GM19240 (cell line): Measurements from ENCODE around the gene NKD1.

Experiments used
- DNase-seq: peaks from one replicate; pipeline ENCODE4 v3.0.0; 2011; ENCODE audit warnings: low spot score; ENCODE audit not compliant: insufficient read length

NKD1 gene

DNA sequence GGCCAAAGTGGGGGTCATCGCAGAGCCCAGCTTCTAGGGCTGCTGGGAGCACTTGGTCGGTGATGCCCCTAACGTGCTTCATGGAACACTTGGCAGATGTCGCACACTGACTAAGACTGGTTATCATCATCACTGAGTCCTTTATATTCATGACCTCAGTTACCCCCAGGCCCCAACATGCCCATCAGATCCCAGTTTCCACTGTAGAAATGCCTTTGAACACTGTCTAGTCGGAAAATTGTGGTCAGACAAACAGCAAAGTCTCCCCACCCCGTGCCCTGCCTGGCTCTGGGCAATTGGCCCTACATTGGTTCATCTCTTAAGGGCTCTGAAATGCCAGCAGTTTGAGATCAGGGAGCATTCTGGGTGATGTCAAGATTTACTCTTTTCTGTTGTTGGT lies 51.3 kb downstream of the NKD1 start:
- DNase-seq, result no peak

DNA sequence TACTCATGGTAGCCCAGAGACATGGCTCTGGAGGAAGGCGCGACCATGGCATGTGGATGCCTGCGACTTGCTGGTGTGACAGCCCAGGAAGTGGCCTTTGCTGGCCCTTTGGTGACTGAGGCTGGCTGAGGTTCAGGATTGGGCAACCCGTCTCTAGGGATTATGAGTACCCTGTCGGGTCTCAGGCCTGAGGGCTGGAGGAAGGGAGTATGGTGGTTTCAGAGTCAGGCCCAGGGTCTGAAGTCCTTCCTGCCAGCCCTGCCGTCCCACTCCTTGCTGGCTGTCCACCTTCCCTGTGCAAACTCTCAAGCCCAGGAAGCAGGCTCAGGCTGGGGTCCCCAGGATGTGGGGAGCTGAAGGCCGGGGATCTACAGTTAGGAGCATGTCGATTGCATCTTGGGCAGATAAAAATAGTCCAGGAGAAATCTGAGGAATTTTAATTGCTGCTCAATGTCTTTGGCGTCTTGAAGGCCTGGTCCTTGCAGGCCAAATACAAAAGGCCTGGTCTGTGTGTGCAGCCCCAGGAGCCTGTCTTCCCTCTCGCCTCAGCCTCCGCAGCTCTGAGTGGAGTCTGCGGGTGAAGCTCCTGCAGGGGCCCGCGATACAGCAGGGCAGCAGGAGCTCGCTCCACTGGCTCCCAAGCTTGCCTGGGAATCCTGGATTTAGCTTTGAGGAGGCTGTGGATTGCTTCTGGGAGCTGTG lies 52.5 kb downstream of the NKD1 start:
- no peak for DNase-seq

DNA sequence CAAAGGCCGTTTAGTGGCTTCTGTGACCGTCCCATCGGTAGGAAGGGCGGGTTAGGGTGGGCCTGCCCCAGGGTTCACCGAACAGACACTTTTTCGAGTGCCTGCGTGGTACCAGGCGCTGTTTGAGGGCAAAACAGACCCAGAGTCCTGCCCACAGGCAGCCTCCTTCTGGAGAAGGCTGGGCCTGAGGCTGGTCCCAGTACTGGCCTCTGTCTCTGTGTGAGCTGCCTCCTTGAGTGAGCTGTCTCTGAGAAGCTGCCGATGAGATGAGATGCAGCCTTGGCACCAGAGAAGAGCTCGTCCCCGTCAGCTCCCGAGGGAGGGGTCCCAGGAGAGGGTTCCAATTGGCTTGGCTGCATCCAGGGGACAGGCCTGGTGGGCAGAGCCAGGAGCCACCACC lies 53.1 kb downstream of the NKD1 start:
- DNase-seq, result no peak

DNA sequence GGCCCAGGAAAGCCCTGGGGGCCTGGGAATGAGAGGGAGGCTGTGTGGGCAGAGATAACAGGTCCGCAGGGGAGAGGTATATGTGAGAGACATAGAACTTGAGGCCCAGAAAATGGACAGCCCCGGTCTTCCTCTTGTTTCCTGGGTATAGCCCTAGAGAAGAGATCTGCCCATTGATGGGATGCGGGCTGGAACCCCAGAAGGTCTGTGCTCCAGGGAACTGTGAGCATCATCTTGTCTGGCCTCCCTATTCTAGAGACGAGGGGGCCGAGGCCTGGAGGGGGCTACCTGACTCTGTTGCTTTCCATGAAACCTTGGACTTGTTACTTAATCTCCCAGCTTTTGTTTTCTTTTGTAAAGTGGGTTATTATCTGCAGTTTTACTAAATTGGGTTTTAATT lies 53.9 kb downstream of the NKD1 start:
- no peak for DNase-seq

DNA sequence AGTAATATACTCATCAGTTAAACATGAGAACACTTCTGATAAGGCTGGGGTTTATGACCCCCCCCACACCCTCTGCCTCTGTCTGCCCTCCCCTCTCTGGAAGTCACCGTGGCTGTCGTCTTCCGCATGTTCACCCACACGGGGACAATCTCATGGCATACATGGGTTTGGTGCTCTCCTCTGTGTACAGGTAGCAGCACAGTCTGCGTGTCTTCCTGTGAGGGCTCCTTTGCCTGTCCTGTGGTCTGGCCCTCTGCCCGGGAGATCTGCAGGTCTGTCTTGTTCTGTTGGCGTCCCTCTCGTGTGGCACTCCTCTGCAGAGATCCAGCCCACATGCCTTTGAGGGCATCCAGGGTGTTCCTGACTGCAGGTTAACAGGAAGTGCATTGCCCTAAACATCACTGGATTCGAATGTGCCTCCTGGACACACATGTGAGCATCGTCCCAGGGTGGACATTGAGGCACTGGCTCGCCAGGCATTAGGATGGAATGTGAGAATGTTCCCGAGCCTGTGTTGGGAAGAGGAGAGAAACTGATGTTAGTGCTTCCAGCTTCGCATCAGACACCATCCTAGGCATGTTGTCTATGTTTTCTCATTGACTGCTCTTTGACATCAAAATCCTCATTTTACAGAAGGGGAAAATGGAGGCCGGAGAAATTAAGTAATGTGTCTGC lies 54.5 kb downstream of the NKD1 start:
- no peak for DNase-seq

DNA sequence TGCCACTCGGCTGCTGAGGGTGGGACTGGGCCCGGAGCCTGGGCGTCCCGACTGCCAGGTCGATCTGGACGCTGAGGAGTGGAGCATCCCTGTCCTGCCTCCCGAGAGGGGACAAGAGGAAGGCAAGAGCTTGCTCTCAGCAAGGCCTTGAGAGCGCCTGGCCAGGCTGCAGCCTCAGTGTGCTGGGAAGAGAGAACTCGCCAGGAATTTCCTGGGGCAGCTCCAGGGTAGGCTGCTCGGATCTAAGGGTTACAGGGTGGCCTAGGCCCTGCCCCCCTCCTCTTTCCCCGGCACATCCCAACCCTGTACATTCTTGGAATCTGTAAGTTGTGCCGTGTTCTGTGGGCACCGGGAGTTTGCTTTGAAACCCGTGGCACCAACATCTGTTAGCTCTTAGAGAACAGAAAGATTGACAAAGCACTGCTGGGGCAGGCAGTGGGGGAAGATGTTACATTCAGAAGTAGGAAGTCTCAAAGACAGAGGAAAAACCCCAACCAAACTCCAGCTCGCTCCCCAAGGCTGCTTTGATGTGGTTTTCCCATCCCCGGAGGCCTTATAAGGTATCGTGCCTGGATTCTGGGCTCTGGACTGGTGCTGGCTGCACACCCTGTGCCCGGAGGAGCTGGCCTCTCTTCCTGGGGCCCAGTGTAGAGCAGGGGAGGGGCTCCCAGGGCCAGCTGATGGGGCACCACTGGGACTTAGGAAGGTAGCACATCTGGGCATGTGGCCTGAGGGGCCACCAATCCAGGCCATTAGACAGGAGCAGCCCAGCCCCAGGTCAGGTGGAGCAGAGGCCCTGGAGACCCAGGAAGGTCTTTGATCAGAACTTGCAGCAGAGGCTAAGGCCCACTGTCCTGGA lies 55.2 kb downstream of the NKD1 start:
- DNase-seq, result no peak

DNA sequence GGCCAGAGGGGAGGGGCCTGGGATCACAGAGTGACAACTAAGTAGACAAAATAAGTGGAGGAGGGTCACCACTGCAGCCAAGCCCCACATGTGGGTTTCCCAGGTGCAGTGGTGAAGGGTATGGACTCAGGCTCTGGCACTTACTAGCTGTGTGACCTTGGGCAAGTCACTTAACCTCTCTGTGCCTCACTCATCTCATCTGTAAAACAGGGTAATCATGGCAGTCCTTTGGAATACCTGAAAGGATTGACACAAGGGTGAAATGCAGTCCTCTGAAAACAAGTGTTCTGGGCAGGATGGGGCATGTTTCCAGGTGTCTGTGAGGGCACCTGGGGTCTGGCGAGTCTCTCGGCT lies 55.8 kb downstream of the NKD1 start:
- DNase-seq, result no peak

DNA sequence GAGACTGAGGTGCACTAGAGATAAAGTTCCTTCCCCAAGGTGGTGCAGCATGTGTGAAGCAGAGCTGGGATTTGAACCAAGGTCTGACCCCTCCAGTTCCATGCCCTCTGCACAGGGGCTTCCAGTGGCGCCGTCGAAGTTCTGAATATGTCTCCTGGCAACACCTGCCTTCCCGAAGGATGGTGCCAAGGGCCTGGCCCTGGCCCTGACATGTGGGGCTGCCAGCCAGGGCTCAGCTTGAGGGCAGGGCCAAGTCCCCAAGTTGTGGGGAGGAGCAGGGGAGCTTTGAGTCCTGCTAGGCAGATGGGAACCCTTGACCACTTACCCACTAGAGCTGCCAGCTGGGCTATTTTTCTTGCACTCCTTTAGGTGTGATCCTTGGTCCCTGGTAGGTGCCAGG lies 56.4 kb downstream of the NKD1 start:
- no peak for DNase-seq

DNA sequence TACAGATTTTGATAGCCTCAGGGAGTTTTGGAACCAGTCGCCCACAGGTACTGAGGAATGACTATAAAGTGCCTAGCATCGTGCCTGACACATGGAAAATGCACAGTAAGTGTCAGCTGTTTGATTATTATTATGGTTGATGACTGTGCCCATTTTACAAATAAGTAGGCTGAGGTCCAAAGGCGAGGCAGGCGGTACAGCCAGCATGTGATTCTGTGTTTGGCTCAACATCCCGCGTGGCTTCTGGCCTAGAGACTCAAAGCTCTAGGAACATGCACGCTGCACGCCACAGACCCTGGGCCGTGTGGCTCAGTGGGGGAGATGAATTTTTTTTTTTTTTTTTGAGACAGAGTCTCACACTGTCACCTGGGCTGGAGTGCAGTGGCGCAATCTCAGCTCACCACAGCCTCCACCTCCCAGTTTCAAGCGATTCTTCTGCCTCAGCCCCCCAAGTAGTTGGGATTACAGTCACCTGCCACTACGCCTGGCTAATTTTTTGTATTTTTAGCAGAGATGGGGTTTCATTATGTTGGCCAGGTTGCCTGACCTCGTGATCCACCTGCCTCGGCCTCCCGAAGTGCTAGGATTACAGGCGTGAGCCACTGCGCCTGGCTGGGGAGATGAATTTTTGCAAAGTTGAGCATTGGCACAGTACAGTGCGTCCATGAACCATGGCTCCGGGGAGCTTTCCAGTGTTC lies 57.7 kb downstream of the NKD1 start:
- DNase-seq, result no peak

DNA sequence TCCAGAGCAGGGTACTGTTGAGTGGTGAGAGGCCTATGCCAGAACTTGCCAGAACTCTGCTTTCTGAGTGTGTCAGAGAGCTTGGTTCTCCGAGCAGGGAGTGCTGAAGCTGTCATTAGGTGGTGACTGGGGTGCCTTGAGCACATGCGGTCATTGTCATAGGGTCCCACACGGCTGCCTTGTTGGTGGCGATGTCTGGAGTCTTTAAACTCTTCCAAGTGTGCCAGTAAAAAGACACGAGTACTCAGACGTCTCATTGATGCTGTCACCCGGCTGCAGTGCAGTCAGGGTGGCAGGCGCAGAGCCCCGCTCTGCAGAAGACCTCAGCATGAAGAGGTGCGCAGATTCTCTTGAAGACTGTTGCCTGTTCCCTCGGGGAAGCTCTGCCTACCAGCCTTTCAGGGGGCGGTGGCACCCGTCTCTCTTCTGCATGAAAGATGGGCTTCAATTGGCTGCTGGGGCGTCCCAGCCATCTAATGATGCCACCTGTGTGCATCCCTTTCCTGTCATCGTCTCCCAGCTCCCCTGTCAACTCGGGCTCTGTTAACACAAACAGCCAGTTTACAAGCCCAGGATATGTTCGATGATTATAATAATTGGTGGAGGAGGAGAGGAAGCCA lies 58.3 kb downstream of the NKD1 start:
- DNase-seq, result no peak

DNA sequence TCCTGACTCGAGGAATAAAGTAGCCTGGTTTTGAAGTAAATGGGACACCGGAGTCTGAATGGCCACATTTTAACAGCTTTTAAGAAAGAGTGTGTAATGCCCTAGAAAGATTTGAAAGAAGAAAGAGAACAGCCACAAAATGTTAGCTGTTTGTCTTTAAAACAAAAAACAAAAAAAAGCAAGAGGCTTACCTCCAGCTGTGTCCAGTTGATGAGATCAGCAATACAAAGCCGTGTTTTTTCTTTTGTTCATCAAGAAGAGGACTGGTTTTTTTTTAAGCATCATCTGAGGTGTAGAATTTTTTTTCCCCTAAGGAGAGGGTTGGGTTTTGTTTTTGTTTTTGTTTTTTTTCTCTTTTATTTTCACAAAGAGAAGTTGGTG lies 58.8 kb downstream of the NKD1 start:
- no peak for DNase-seq

DNA sequence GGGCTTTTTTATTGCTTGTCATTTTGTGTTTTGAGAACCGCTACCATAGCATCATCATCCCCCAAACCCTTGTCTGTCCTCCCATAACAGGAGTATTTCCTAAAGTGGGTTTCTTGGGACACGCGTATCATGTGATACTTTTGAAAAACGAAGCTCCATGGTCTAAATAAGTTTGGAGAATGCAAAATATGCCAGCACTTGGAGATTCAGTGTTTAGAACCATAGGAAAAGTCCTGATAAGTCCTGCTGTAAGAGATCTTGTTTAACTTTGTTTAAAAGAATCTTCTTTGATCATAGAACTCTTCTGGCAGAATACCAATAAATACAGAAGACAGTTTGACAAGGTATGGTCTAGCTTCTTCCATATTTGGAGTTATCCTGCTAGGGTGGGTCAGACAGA lies 59.3 kb downstream of the NKD1 start:
- no peak for DNase-seq

DNA sequence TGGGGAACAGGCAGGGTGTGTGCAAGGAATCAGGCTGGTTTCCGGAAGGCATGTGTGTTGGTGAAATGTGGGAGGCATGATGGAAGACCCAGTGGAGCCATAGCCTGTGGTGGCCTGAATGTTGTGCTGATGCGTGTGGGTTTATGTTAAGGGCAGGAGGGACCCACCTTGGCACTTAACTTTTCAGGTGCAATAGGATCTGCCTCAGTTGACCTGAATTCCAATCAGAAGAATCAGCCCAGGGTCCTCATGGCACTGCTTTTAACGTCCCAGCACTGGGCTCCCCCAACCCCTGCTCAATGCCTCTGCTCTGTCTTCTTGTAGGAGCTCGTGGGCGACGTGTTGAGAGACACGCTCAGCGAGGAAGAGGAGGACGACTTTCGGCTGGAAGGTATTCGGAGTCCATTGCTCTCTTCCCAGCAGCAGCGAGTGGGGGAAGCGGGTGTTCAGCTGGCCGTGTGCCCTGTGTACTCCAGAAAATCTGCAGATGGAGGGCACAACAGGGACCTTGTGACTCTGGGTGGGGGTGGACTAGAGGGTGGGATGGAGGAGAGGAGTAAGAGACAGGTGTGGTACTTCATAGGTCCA lies 59.9 kb downstream of the NKD1 start:
- no peak for DNase-seq

DNA sequence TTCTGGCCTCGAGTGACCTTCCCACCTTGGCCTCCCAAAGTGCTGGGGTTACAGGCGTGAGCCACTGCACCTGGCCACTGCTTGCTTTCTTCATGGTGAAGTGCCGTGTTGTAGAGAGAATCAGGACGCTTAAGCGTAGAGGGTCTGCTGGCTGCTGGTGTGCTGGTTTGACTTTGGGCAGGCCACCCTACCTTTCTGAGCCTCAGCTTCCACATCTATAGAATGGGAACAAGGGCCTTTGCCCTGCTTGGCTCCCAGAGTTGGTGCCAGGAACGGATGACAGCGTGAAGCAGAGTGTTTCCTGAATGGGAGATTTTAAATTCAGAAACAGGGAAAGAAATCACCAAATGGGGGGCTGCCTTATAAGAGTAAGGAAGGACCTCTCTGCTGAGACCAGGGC lies 60.9 kb downstream of the NKD1 start:
- DNase-seq, result no peak

DNA sequence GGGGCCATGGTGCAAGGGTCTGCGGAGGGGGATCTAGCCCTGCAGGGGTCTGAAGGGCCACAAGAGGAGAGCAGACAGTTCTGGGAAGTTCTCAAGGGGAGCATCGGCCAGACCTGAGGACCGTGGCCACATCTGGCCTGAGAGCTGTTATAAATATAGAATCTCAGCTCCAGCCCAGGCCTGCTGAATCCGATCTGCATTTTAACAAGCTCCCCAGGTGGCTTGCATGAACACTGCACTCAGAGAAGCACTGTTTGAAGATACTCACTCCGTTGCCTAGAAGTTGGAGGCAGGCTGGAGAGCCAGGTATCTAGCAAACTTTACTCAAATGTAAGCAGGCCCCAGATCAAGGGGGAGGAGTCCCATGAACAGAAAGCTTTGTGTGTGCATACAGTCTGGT lies 61.3 kb downstream of the NKD1 start:
- no peak for DNase-seq

DNA sequence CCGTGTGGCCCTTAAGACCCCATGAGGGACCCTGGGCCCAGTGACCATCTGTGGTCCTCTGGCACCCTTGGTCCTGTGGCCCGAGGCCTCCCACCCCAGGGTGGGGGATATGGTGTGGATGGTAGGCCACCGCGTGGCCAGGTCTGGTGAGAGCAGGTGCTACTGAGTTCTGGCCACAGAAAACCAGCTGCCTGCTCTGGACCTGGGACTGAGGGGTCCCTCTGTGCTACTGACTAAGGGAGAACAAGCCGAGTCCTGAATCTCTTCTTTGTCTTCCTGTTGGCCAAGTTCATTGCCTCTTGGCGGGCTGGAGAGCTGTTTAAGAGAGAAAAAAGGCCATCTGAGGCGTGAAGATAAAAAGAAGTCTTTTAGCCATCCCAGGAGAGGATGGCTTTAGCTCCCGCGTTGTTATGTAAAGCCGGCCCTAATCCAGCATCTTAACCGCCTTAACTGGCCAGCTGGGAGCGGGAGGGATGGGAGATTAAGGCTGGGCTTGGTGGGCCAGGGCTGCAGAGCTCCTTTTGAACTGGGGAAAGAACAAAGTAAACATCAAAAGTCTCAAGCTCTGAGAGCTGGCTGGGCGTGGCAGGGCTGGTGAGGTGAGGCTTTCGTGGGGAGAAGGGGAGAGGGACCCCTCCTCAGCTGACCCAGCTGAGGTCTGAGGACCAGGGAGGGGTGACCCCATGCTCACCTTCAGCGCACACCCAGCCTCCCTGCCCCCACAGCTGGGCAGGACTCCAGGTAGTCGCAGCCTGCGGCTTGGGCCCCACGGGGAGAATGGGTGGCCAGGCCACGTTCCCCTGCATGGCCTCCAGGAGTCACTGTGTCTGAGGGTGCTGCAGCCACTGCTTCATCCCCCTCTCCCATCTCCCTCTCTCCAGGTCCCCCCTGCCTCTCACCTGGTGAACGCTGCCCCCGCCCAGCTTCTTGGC lies 62.4 kb downstream of the NKD1 start:
- DNase-seq, result no peak

DNA sequence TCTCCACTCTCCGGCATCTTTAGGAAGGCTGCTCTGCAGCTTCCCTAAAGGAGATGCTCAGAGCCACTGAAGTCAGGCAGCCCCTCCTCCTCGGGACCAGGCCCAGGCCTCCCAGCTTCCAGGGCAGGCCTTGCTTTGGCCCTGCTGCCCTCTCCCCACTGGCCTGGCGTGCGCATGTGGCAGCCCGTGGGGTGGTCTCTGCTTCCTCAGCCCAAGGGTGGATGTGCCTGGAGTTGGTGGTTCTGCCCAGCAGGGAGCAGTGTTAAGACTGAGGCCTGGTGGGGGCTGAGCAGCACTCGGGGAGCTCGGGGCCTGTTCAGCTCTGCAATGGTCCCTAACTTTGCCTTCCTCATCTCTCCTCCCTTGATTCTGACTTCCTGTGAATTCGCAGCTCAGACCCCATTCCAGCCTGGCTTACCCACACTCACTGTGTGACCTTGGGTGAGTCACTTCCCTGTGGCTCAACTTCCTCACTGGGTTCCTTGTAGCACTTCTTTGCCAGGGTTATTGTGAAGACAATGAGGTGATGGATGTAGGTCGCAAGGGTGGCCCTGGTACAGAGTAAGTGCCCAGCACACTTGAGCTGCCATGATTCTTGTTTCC lies 63.2 kb downstream of the NKD1 start:
- no peak for DNase-seq

DNA sequence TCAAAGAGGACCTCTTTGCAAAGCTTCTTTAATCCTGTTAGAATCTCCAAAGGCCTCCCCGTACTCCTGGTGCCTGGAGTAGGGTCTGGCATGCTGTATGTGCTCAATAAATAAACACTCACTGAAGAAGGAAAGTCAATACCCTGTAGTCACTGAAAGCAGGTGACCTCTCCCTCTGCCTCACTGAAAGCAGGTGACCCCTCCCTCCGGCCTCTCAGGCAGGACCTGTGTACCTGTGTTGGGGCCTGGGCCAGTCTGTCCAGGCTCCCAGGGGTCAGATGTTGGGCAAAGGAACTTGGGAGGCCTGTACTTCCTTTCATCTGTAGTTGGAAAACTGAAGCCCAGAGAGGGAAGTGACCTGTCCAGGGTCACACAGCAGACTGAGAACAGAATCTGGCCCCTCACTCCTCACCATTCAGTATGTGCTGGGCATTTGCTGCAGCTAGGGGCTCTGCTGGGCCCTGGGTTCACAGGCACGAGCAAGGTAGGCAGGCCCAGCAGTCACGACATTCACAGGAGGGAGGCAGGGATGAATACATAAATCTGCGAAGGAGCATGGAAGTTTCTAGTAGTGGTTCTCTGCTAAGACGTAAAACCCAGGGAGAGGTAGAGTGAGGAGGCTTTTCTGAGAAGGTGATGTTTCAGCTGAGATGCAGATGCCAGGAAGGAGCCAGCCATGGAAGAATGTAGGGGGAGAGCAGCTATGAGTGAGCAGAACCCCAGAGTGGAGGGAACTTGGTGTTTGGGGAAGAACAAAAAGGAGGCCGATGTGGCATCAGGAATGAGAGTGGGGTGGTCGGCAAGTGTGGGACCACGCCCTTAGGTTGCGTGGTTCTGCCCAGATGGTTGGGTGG lies 64.0 kb downstream of the NKD1 start:
- DNase-seq, result no peak

DNA sequence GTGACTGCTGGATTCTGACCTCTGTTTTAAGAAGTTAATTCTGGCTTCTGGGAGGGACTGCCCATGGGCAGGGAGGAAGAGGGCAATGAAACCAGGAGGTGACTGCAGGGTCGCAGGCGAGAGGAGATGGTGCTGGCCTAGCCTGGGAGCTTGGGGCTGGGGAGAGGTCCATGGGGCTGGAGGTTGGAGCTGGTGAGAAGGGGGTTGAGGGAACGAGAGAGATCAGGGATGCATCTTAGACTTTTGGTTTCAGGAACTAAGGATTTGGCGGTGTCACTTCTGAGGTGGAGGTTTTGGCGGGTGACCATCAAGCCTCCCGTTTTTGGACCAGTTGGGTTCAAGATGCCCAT lies 64.6 kb downstream of the NKD1 start:
- no peak for DNase-seq
